ENCODE results near the gene HSPA12A.

HSPA12A gene

GRCh38 chr10:116625845-116626244 is 116.5 kb downstream of the HSPA12A start:
- Histone ChIP-seq H3K4me3 (ENCODE audit: low read length) (no peak overlapping the region), H2AFZ (ENCODE audit: low read depth, low read length) (no peak overlapping the region), H3K4me1 (ENCODE audit: insufficient read depth, low read length) (no peaks in the 10 kb centered on the region), H3K36me3 (ENCODE audit: insufficient read depth, low read length) (no peaks in the 10 kb centered on the region), H3K9me3 (ENCODE audit: low read length) (peaks cover 2% of the 10 kb centered on the region), H3K27me3 (ENCODE audit: insufficient read depth, low read length) (peaks cover 34% of the 10 kb centered on the region)

- H3K4me3 ChIP-seq (ENCODE audit: low read length): no peak overlapping the region
- no peak overlapping the region for H2AFZ ChIP-seq (ENCODE audit: low read depth, low read length)
- H3K36me3 ChIP-seq (ENCODE audit: insufficient read depth, low read length): no peaks in the 10 kb centered on the region
- no peaks in the 10 kb centered on the region for H3K4me1 ChIP-seq (ENCODE audit: insufficient read depth, low read length)
- H3K27me3 ChIP-seq (ENCODE audit: insufficient read depth, low read length): peaks cover 25% of the 10 kb centered on the region
- H3K9me3 ChIP-seq (ENCODE audit: low read length): no peaks in the 10 kb centered on the region
Measured at GRCh38 chr10:116621934-116622655, 120.3 kb downstream of the HSPA12A start.

- no peak overlapping the region for H2AFZ ChIP-seq (ENCODE audit: low read depth, low read length)
- no peaks in the 10 kb centered on the region for H3K4me1 ChIP-seq (ENCODE audit: insufficient read depth, low read length)
- peaks cover 20% of the 10 kb centered on the region for H3K27me3 ChIP-seq (ENCODE audit: insufficient read depth, low read length)
- H3K9me3 ChIP-seq (ENCODE audit: low read length): no peaks in the 10 kb centered on the region
- H3K36me3 ChIP-seq (ENCODE audit: insufficient read depth, low read length): no peaks in the 10 kb centered on the region
- H3K4me3 ChIP-seq (ENCODE audit: low read length): no peak overlapping the region
Measured at GRCh38 chr10:116621476-116621875, 120.9 kb downstream of the HSPA12A start.

All from neuron (in vitro differentiated cells).